CD14-positive monocyte (primary cell): ENCODE measurements around the gene BAG1. TPM values are rescaled to one million over a fixed set of nuclear protein-coding genes. Genes with fewer than 3 reads are reported as not detected.

Experiments used
- DNase-seq, 3 donors: peaks; one replicate each; pipeline ENCODE4 v3.0.0-alpha.2; 2011 to 2022
- H2AFZ ChIP-seq: 2 replicates; pipeline ENCODE4 v1.6.0; 2012; ENCODE audit warnings: mild to moderate bottlenecking, low read depth, low read length, inconsistent platforms; ENCODE audit not compliant: insufficient read depth, poor library complexity, severe bottlenecking
- H3K27ac ChIP-seq, 2 donors: 1 replicate in 1 of 2; 2 replicates in 1 of 2; pipeline ENCODE4 v1.5.1; 2012 to 2013; ENCODE audit warnings: low read length in 2 of 2, control low read depth in 1 of 2, inconsistent platforms in 1 of 2, low read depth in 1 of 2, mild to moderate bottlenecking in 1 of 2
- H3K27me3 ChIP-seq, 2 donors: one replicate each; pipeline versions ENCODE4 v1.6.0 to v1.6.1; 2011 to 2013; ENCODE audit warnings: low read length in 2 of 2; ENCODE audit not compliant: control insufficient read depth in 2 of 2, insufficient read depth in 2 of 2
- H3K36me3 ChIP-seq, 2 donors: replicated peaks in 1 of 2; 1 replicate in 1 of 2; 2 replicates in 1 of 2; pipeline versions ENCODE4 v1.5.1 to v1.6.1; 2012 to 2013; ENCODE audit warnings: low read length in 2 of 2, control low read depth in 1 of 2, inconsistent platforms in 1 of 2, mild to moderate bottlenecking in 1 of 2; ENCODE audit not compliant: insufficient read depth in 2 of 2, control insufficient read depth in 1 of 2
- H3K4me1 ChIP-seq, 2 donors: 1 replicate in 1 of 2; 2 replicates in 1 of 2; pipeline versions ENCODE4 v1.5.1 to v1.6.1; 2012 to 2013; ENCODE audit warnings: low read length in 2 of 2, control low read depth in 1 of 2, inconsistent platforms in 1 of 2, mild to moderate bottlenecking in 1 of 2, moderate library complexity in 1 of 2; ENCODE audit not compliant: insufficient read depth in 2 of 2, control insufficient read depth in 1 of 2
- H3K4me2 ChIP-seq: replicated peaks from 2 replicates; pipeline ENCODE3; 2012; ENCODE audit warnings: low read length, moderate library complexity, mild to moderate bottlenecking; ENCODE audit not compliant: poor library complexity, severe bottlenecking; ENCODE audit errors: extremely low read depth
- H3K4me3 ChIP-seq, 3 experiments: fragments of 200-600 bp in 1 of 3; sonication (generic) in 1 of 3; replicated peaks in 1 of 3; 1 replicate in 2 of 3; 2 replicates in 1 of 3; pipeline ENCODE4 v1.5.1; 2011 to 2013; ENCODE audit warnings: low read length in 3 of 3, mild to moderate bottlenecking in 3 of 3, control low read depth in 2 of 3, low read depth in 2 of 3, inconsistent platforms in 1 of 3, moderate library complexity in 1 of 3
- H3K79me2 ChIP-seq: 2 replicates; pipeline ENCODE4 v1.6.0; 2012; ENCODE audit warnings: mild to moderate bottlenecking, control low read depth, inconsistent platforms, low read length, moderate library complexity; ENCODE audit not compliant: insufficient read depth
- H3K9ac ChIP-seq: 2 replicates; pipeline ENCODE4 v1.6.0; 2017; ENCODE audit warnings: low read length, mild to moderate bottlenecking; ENCODE audit not compliant: insufficient read depth, poor library complexity, severe bottlenecking
- H3K9me3 ChIP-seq, 2 donors: replicated peaks in 1 of 2; 1 replicate in 1 of 2; 2 replicates in 1 of 2; pipeline versions ENCODE4 v1.5.1 to v1.6.1; 2012 to 2013; ENCODE audit warnings: low read length in 2 of 2, control low read depth in 1 of 2; ENCODE audit not compliant: control insufficient read depth in 1 of 2, insufficient read depth in 1 of 2
- H4K20me1 ChIP-seq: 2 replicates; pipeline ENCODE4 v1.6.0; 2012; ENCODE audit warnings: mild to moderate bottlenecking, low read length, control low read depth, moderate library complexity; ENCODE audit not compliant: insufficient read depth
- H3K27ac Mint-ChIP-seq, 7 donors: one replicate each; pipeline ENCODE4 v1.8.0; 2020; ENCODE audit warnings: mild to moderate bottlenecking in 7 of 7, mixed read lengths in 7 of 7, moderate library complexity in 6 of 7, inconsistent platforms in 2 of 7
- H3K27me3 Mint-ChIP-seq, 3 donors: one replicate each; pipeline ENCODE4 v1.8.0; 2021 to 2022; ENCODE audit warnings: low read depth in 3 of 3, mild to moderate bottlenecking in 3 of 3, mixed read lengths in 3 of 3, moderate library complexity in 3 of 3, inconsistent platforms in 1 of 3
- H3K36me3 Mint-ChIP-seq, 2 donors: one replicate each; pipeline ENCODE4 v1.8.0; 2020; ENCODE audit warnings: mixed read lengths in 2 of 2, inconsistent platforms in 1 of 2, mild to moderate bottlenecking in 1 of 2
- H3K4me1 Mint-ChIP-seq: one replicate; pipeline ENCODE4 v1.8.0; 2020; ENCODE audit warnings: mild to moderate bottlenecking, mixed read lengths
- H3K4me3 Mint-ChIP-seq, 2 donors: one replicate each; pipeline ENCODE4 v1.8.0; 2020; ENCODE audit warnings: mild to moderate bottlenecking in 2 of 2, mixed read lengths in 2 of 2, moderate library complexity in 1 of 2
- H3K9me3 Mint-ChIP-seq, 7 donors: one replicate each; pipeline ENCODE4 v1.8.0; 2020 to 2022; ENCODE audit warnings: mixed read lengths in 7 of 7, mild to moderate bottlenecking in 6 of 7, moderate library complexity in 6 of 7, inconsistent platforms in 2 of 7
- CTCF ChIP-seq: fragments of 200-600 bp; IDR thresholded peaks from one replicate; pipeline ENCODE4 v1.8.0; 2022; ENCODE audit warnings: antibody characterized with exemption, mild to moderate bottlenecking
- WGBS: methylation state at CpG from one replicate; pipeline ENCODE4 v1.1.5; 2013; ENCODE audit warnings: missing lambda C conversion rate; ENCODE audit not compliant: insufficient coverage; 5-methylcytosine and 5-hydroxymethylcytosine counted together
- intact Hi-C, 2 donors: fragments of 100-400 bp; cut with micrococcal nuclease; formaldehyde crosslinking; loops; one replicate each; pipeline versions ENCODE4 v1.15.0 to v1.15.1; 2023
- polyA plus RNA-seq, 3 donors: library from polyadenylated mRNA; depleted of rRNA in 1 of 3; unstranded in 2 of 3; stranded (reverse) in 1 of 3; fragments of 300-500 nt in 2 of 3; fragments of >200 nt in 1 of 3; fragmentation: Illumina TruSeq in 2 of 3; gene quantifications; 1 replicate in 2 of 3; 2 replicates in 1 of 3; pipeline ENCODE4 v1.2.3, GENCODE V29; 2012 to 2021

Gene BAG1
- polyA plus RNA-seq, 3 donors, result 41.8 to 94.5 (median 93.6) TPM

- no peaks in the 10 kb centered on the region for H3K79me2 ChIP-seq
- TF ChIP-seq CTCF, result no peak
Measured at GRCh38 chr9:33229359-33230114, 35.0 kb downstream of the BAG1 start.

GRCh38 chr9:33228606-33229005, 35.9 kb downstream of the BAG1 start:
- DNase-seq, result no peak
- H3K9me3 Mint-ChIP-seq, result peaks cover 0 to 3% (median 0%) of the 10 kb centered on the region in 7 donors
- peak overlapping the region in 4 of 7 donors; percentile 91 to 96 (median 94) for H3K27ac Mint-ChIP-seq
- no peak for TF ChIP-seq CTCF
- H3K36me3 Mint-ChIP-seq, result no peaks in the 10 kb centered on the region
- Histone ChIP-seq H4K20me1 (no peaks in the 10 kb centered on the region), H3K4me1 (peaks cover 26 to 32% of the 10 kb centered on the region in 2 donors), H3K9ac (no peak overlapping the region), H2AFZ (peak overlapping the region; percentile 14), H3K4me2 (no peak overlapping the region), H3K4me3 (no peak overlapping the region), H3K27me3 (no peaks in the 10 kb centered on the region), H3K9me3 (no peaks in the 10 kb centered on the region), H3K27ac (peak overlapping the region in 1 of 2 donors; percentile 90), H3K36me3 (no peaks in the 10 kb centered on the region), H3K79me2 (no peaks in the 10 kb centered on the region)
- peaks cover 39% of the 10 kb centered on the region for H3K4me1 Mint-ChIP-seq
- intact Hi-C loops, result loop anchor here (5.0 to 10.0 kb wide), 3 partner anchors 54 to 96 kb away; partner anchors contain the start of gene B4GALT1 (in 1 of the 2)
- WGBS, result 76% methylated on average over 4 of the region's 4 CpGs
- peaks cover 0 to 2% (median 2%) of the 10 kb centered on the region in 3 donors for H3K27me3 Mint-ChIP-seq
- no peak overlapping the region for H3K4me3 Mint-ChIP-seq

More at GRCh38 chr9:33229359-33230114, 35.0 kb downstream of the BAG1 start:
- no peak overlapping the region for H3K4me3 ChIP-seq
- Mint-ChIP-seq H3K36me3 (no peaks in the 10 kb centered on the region), H3K9me3 (peaks cover 0 to 3% (median 0%) of the 10 kb centered on the region in 7 donors), H3K27ac (peak overlapping the region in 2 of 7 donors; percentile 23 to 42), H3K4me3 (no peak overlapping the region), H3K27me3 (peaks cover 0 to 2% (median 2%) of the 10 kb centered on the region in 3 donors), H3K4me1 (peaks cover 41% of the 10 kb centered on the region)
- no peak overlapping the region for H3K4me2 ChIP-seq
- WGBS, result 80% methylated on average over 1 of the region's 9 CpGs
- peaks cover 26 to 32% of the 10 kb centered on the region in 2 donors for H3K4me1 ChIP-seq
- no peaks in the 10 kb centered on the region for H3K9me3 ChIP-seq
- no peak overlapping the region for H2AFZ ChIP-seq
- H3K36me3 ChIP-seq, result no peaks in the 10 kb centered on the region
- no peaks in the 10 kb centered on the region for H4K20me1 ChIP-seq
- no peak overlapping the region for H3K9ac ChIP-seq
- no peak for DNase-seq
- intact Hi-C loops, result loop anchor here (5.0 to 10.0 kb wide), 3 partner anchors 55 to 97 kb away; partner anchors contain the start of gene B4GALT1 (in 1 of the 2)
- no peak overlapping the region for H3K27ac ChIP-seq
- H3K27me3 ChIP-seq, result no peaks in the 10 kb centered on the region
